Brain microvascular endothelial cell (primary cell): ENCODE measurements around the gene PIGN.

ENCODE experiments used
- DNase-seq: peaks from one replicate; pipeline ENCODE4 v3.0.0-alpha.2; 2020
- H3K27ac ChIP-seq: fragments of 250-450 bp; sonication (Bioruptor Pico); 2 replicates; pipeline ENCODE4 v1.5.1; 2020; ENCODE audit warnings: mild to moderate bottlenecking, moderate library complexity
- H3K27me3 ChIP-seq: fragments of 250-450 bp; sonication (Bioruptor Pico); replicated peaks from 2 replicates; pipeline ENCODE4 v1.5.1; 2020; ENCODE audit warnings: mild to moderate bottlenecking
- H3K36me3 ChIP-seq: fragments of 250-450 bp; sonication (Bioruptor Pico); replicated peaks from 2 replicates; pipeline ENCODE4 v1.5.1; 2020; ENCODE audit warnings: mild to moderate bottlenecking
- H3K4me3 ChIP-seq: 2 replicates; pipeline ENCODE4 v1.5.1; 2011; ENCODE audit warnings: low read depth, mild to moderate bottlenecking, control low read depth, low read length, moderate library complexity
- CTCF ChIP-seq: IDR thresholded peaks from 2 replicates; pipeline ENCODE4 v1.5.1; 2011; ENCODE audit warnings: low read depth, mild to moderate bottlenecking, moderate library complexity, low read length, control low read depth, inconsistent platforms; ENCODE audit errors: missing control alignments
- in situ Hi-C: cut with HindIII; loops from 2 replicates; pipeline ENCODE4 v1.10.0; 2017; ENCODE audit warnings: low sequenced_read_pairs, low pct_ligation_motif_present

The PIGN gene

DNA sequence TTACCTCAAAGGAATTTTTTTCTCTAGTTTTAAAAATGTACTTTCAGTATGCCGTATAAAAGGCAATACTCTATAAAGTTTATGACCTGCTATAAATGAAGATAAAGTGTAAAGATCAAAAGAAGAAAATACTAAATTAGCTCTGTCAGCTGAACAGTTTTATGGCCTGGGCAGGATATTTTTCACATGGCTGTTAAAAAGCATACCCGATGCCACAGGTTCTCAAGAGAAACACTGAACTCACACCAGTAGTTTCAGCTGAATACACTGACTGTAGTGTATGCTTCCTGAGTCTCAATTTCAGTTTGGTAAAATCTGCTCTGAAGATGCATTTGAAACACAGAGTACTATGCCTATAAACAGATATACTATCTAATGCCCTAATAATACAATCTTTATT, 126.0 kb downstream of the PIGN start:
- no peak for TF ChIP-seq CTCF
- in situ Hi-C loops, result no loop called here

GRCh38 chr18:62054929-62055498, 131.8 kb downstream of the PIGN start:
- Histone ChIP-seq H3K27me3 (no peaks in the 10 kb centered on the region), H3K36me3 (no peaks in the 10 kb centered on the region), H3K27ac (no peak overlapping the region), H3K4me3 (no peak overlapping the region)
- TF ChIP-seq CTCF, result no peak
- in situ Hi-C loops, result no loop called here
- DNase-seq, result no peak

More for the DNA sequence above, 126.0 kb downstream of the PIGN start:
- Histone ChIP-seq H3K27ac (no peak overlapping the region), H3K27me3 (no peaks in the 10 kb centered on the region), H3K4me3 (no peak overlapping the region), H3K36me3 (no peaks in the 10 kb centered on the region)
- no peak for DNase-seq

DNA sequence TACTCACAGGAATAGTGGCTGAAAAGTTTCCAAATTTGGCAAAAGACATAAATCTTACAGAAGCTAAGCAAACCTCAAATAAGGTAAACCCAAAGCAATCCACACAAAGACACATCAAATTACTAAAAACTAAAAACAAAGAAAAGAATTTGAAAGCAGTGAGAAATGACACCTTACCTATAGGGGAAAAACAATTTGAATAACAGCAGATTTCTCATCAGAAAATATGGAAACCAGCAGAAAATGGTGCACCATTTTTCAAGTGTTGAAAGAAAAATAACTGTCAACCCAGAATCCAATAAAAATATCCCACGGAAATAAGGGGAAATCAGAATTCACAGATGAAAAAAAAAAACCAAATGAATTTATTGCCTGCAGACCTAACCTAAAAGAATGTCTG, 138.6 kb downstream of the PIGN start:
- no peak overlapping the region for H3K4me3 ChIP-seq

DNA sequence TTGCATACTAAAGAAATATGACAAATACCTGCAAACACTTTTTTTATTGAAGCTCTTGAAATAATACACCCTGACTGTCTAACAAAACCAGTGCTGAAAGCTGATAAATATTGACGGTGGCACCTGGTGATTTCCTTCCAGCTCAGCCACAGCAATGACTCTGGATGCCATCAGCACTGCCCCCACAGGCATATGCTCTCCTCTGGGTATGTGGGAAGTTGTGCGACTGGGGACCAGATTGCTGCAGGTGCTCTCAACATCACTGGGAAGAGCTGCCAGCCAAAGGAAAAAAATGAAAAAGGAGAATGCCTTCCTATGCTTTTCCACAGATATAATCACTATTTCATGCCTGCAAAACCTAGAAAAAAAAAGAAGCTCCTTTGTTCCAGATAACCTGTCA, 141.5 kb downstream of the PIGN start:
- in situ Hi-C loops, result no loop called here
- no peak for TF ChIP-seq CTCF
- Histone ChIP-seq H3K4me3 (no peak overlapping the region), H3K36me3 (no peaks in the 10 kb centered on the region), H3K27ac (no peak overlapping the region), H3K27me3 (no peaks in the 10 kb centered on the region)
- DNase-seq, result no peak

More for the DNA sequence above, 138.6 kb downstream of the PIGN start:
- no peak for DNase-seq
- H3K36me3 ChIP-seq, result no peaks in the 10 kb centered on the region
- H3K27ac ChIP-seq, result no peak overlapping the region
- in situ Hi-C loops, result no loop called here
- no peaks in the 10 kb centered on the region for H3K27me3 ChIP-seq
- no peak for TF ChIP-seq CTCF

DNA sequence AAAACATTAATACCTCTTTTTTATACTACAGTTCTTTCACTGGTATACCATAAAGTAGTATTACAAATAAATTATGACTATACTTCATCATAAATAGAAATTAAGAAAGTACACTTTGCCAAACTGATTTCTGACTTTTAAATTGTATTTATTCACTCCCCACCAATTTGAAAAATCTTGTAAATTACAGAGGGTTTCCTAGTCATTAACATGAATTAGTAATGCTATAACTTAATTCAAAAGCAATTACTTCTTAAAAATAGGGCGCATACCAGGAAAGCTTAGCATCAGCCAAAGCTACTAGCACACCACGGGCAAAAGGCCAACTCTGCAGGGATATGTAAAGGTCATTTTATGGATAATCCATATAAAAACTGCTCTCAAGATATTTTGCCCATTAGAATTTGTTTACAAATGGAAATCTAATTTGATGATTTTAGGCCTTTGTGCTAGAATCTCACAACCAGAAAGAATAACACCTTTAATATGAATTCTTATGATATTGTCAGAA, 142.3 kb downstream of the PIGN start:
- DNase-seq, result peak; percentile 36
- TF ChIP-seq CTCF, result no peak
- Histone ChIP-seq H3K36me3 (no peaks in the 10 kb centered on the region), H3K27me3 (no peaks in the 10 kb centered on the region), H3K4me3 (no peak overlapping the region), H3K27ac (no peak overlapping the region)
- in situ Hi-C loops, result no loop called here
